CD14-positive monocyte (primary cell): Measurements from ENCODE around the gene GRID1. TPM values are rescaled to one million over a fixed set of nuclear protein-coding genes. Genes with fewer than 3 reads are reported as not detected.

Experiments used
- DNase-seq, 3 donors: peaks; one replicate each; pipeline ENCODE4 v3.0.0-alpha.2; 2011 to 2022
- H2AFZ ChIP-seq: 2 replicates; pipeline ENCODE4 v1.6.0; 2012; ENCODE audit warnings: mild to moderate bottlenecking, low read depth, low read length, inconsistent platforms; ENCODE audit not compliant: insufficient read depth, poor library complexity, severe bottlenecking
- H3K27ac ChIP-seq, 2 donors: 1 replicate in 1 of 2; 2 replicates in 1 of 2; pipeline ENCODE4 v1.5.1; 2012 to 2013; ENCODE audit warnings: low read length in 2 of 2, control low read depth in 1 of 2, inconsistent platforms in 1 of 2, low read depth in 1 of 2, mild to moderate bottlenecking in 1 of 2
- H3K27me3 ChIP-seq, 2 donors: one replicate each; pipeline versions ENCODE4 v1.6.0 to v1.6.1; 2011 to 2013; ENCODE audit warnings: low read length in 2 of 2; ENCODE audit not compliant: control insufficient read depth in 2 of 2, insufficient read depth in 2 of 2
- H3K36me3 ChIP-seq, 2 donors: replicated peaks in 1 of 2; 1 replicate in 1 of 2; 2 replicates in 1 of 2; pipeline versions ENCODE4 v1.5.1 to v1.6.1; 2012 to 2013; ENCODE audit warnings: low read length in 2 of 2, control low read depth in 1 of 2, inconsistent platforms in 1 of 2, mild to moderate bottlenecking in 1 of 2; ENCODE audit not compliant: insufficient read depth in 2 of 2, control insufficient read depth in 1 of 2
- H3K4me1 ChIP-seq, 2 donors: 1 replicate in 1 of 2; 2 replicates in 1 of 2; pipeline versions ENCODE4 v1.5.1 to v1.6.1; 2012 to 2013; ENCODE audit warnings: low read length in 2 of 2, control low read depth in 1 of 2, inconsistent platforms in 1 of 2, mild to moderate bottlenecking in 1 of 2, moderate library complexity in 1 of 2; ENCODE audit not compliant: insufficient read depth in 2 of 2, control insufficient read depth in 1 of 2
- H3K4me2 ChIP-seq: replicated peaks from 2 replicates; pipeline ENCODE3; 2012; ENCODE audit warnings: low read length, moderate library complexity, mild to moderate bottlenecking; ENCODE audit not compliant: poor library complexity, severe bottlenecking; ENCODE audit errors: extremely low read depth
- H3K4me3 ChIP-seq, 3 experiments: fragments of 200-600 bp in 1 of 3; sonication (generic) in 1 of 3; replicated peaks in 1 of 3; 1 replicate in 2 of 3; 2 replicates in 1 of 3; pipeline ENCODE4 v1.5.1; 2011 to 2013; ENCODE audit warnings: low read length in 3 of 3, mild to moderate bottlenecking in 3 of 3, control low read depth in 2 of 3, low read depth in 2 of 3, inconsistent platforms in 1 of 3, moderate library complexity in 1 of 3
- H3K79me2 ChIP-seq: 2 replicates; pipeline ENCODE4 v1.6.0; 2012; ENCODE audit warnings: mild to moderate bottlenecking, control low read depth, inconsistent platforms, low read length, moderate library complexity; ENCODE audit not compliant: insufficient read depth
- H3K9ac ChIP-seq: 2 replicates; pipeline ENCODE4 v1.6.0; 2017; ENCODE audit warnings: low read length, mild to moderate bottlenecking; ENCODE audit not compliant: insufficient read depth, poor library complexity, severe bottlenecking
- H3K9me3 ChIP-seq, 2 donors: replicated peaks in 1 of 2; 1 replicate in 1 of 2; 2 replicates in 1 of 2; pipeline versions ENCODE4 v1.5.1 to v1.6.1; 2012 to 2013; ENCODE audit warnings: low read length in 2 of 2, control low read depth in 1 of 2; ENCODE audit not compliant: control insufficient read depth in 1 of 2, insufficient read depth in 1 of 2
- H4K20me1 ChIP-seq: 2 replicates; pipeline ENCODE4 v1.6.0; 2012; ENCODE audit warnings: mild to moderate bottlenecking, low read length, control low read depth, moderate library complexity; ENCODE audit not compliant: insufficient read depth
- H3K27ac Mint-ChIP-seq, 7 donors: one replicate each; pipeline ENCODE4 v1.8.0; 2020; ENCODE audit warnings: mild to moderate bottlenecking in 7 of 7, mixed read lengths in 7 of 7, moderate library complexity in 6 of 7, inconsistent platforms in 2 of 7
- H3K27me3 Mint-ChIP-seq, 3 donors: one replicate each; pipeline ENCODE4 v1.8.0; 2021 to 2022; ENCODE audit warnings: low read depth in 3 of 3, mild to moderate bottlenecking in 3 of 3, mixed read lengths in 3 of 3, moderate library complexity in 3 of 3, inconsistent platforms in 1 of 3
- H3K36me3 Mint-ChIP-seq, 2 donors: one replicate each; pipeline ENCODE4 v1.8.0; 2020; ENCODE audit warnings: mixed read lengths in 2 of 2, inconsistent platforms in 1 of 2, mild to moderate bottlenecking in 1 of 2
- H3K4me1 Mint-ChIP-seq: one replicate; pipeline ENCODE4 v1.8.0; 2020; ENCODE audit warnings: mild to moderate bottlenecking, mixed read lengths
- H3K4me3 Mint-ChIP-seq, 2 donors: one replicate each; pipeline ENCODE4 v1.8.0; 2020; ENCODE audit warnings: mild to moderate bottlenecking in 2 of 2, mixed read lengths in 2 of 2, moderate library complexity in 1 of 2
- H3K9me3 Mint-ChIP-seq, 7 donors: one replicate each; pipeline ENCODE4 v1.8.0; 2020 to 2022; ENCODE audit warnings: mixed read lengths in 7 of 7, mild to moderate bottlenecking in 6 of 7, moderate library complexity in 6 of 7, inconsistent platforms in 2 of 7
- CTCF ChIP-seq: fragments of 200-600 bp; IDR thresholded peaks from one replicate; pipeline ENCODE4 v1.8.0; 2022; ENCODE audit warnings: antibody characterized with exemption, mild to moderate bottlenecking
- WGBS: methylation state at CpG from one replicate; pipeline ENCODE4 v1.1.5; 2013; ENCODE audit warnings: missing lambda C conversion rate; ENCODE audit not compliant: insufficient coverage; 5-methylcytosine and 5-hydroxymethylcytosine counted together
- intact Hi-C, 2 donors: fragments of 100-400 bp; cut with micrococcal nuclease; formaldehyde crosslinking; loops; one replicate each; pipeline versions ENCODE4 v1.15.0 to v1.15.1; 2023
- polyA plus RNA-seq, 3 donors: library from polyadenylated mRNA; depleted of rRNA in 1 of 3; unstranded in 2 of 3; stranded (reverse) in 1 of 3; fragments of 300-500 nt in 2 of 3; fragments of >200 nt in 1 of 3; fragmentation: Illumina TruSeq in 2 of 3; gene quantifications; 1 replicate in 2 of 3; 2 replicates in 1 of 3; pipeline ENCODE4 v1.2.3, GENCODE V29; 2012 to 2021

GRID1 gene
- polyA plus RNA-seq, 3 donors: not detected

GRCh38 chr10:86059892-86060291 lies 306.7 kb downstream of the GRID1 start:
- no CpG with 5 or more reads among the region's 3 CpGs for WGBS
- H3K36me3 ChIP-seq: no peaks in the 10 kb centered on the region
- TF ChIP-seq CTCF: no peak
- DNase-seq: no peak
- H3K27ac Mint-ChIP-seq: no peak overlapping the region
- peaks cover 0 to 4% (median 0%) of the 10 kb centered on the region in 7 donors for H3K9me3 Mint-ChIP-seq
- no peak overlapping the region for H3K9ac ChIP-seq
- no peak overlapping the region for H3K27ac ChIP-seq
- no peak overlapping the region for H3K4me2 ChIP-seq
- no peak overlapping the region for H2AFZ ChIP-seq
- H3K27me3 ChIP-seq: no peaks in the 10 kb centered on the region
- H4K20me1 ChIP-seq: no peaks in the 10 kb centered on the region
- no peaks in the 10 kb centered on the region for H3K4me1 Mint-ChIP-seq
- intact Hi-C loops: no loop called here
- H3K27me3 Mint-ChIP-seq: peaks cover 0 to 6% (median 5%) of the 10 kb centered on the region in 3 donors
- H3K4me1 ChIP-seq: no peaks in the 10 kb centered on the region
- H3K4me3 ChIP-seq: no peak overlapping the region
- H3K4me3 Mint-ChIP-seq: no peak overlapping the region
- no peaks in the 10 kb centered on the region for H3K36me3 Mint-ChIP-seq
- no peaks in the 10 kb centered on the region for H3K9me3 ChIP-seq
- H3K79me2 ChIP-seq: no peaks in the 10 kb centered on the region

DNA sequence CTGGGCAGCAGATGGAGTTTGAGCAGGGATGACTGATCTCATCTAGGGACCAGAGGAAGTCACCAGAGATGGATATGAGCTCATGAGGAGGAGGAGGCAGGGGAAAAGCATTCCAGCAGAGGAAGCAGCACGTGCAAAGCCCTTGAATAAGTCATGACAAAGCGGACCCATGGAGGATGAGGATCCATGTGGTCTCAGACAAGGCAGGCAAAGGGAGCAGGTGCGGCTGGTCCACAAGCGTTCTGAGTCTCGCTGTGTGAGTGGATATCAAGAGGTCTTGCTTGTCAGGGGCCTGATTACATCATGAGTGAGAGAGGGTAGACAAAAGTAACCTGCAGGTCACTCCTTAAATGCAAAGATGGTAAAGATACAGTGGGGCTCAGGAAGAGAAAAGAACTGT lies 307.6 kb downstream of the GRID1 start:
- DNase-seq: no peak
- TF ChIP-seq CTCF: no peak
- Mint-ChIP-seq H3K9me3 (peaks cover 0 to 4% (median 0%) of the 10 kb centered on the region in 7 donors), H3K27me3 (peaks cover 0 to 8% (median 3%) of the 10 kb centered on the region in 3 donors), H3K36me3 (no peaks in the 10 kb centered on the region), H3K27ac (no peak overlapping the region), H3K4me3 (no peak overlapping the region), H3K4me1 (no peaks in the 10 kb centered on the region)
- Histone ChIP-seq H3K9me3 (no peaks in the 10 kb centered on the region), H3K27ac (no peak overlapping the region), H3K36me3 (no peaks in the 10 kb centered on the region), H3K4me2 (no peak overlapping the region), H3K4me1 (no peaks in the 10 kb centered on the region), H3K79me2 (no peaks in the 10 kb centered on the region), H2AFZ (no peak overlapping the region), H3K4me3 (no peak overlapping the region), H3K9ac (no peak overlapping the region), H3K27me3 (no peaks in the 10 kb centered on the region), H4K20me1 (no peaks in the 10 kb centered on the region)
- intact Hi-C loops: no loop called here
- WGBS: 89% methylated on average over 5 of the region's 5 CpGs
